ENCODE measurements around the gene PLAC9.

Gene PLAC9

GRCh38 chr10:80154978-80155695 lies 22.6 kb downstream of the PLAC9 start:
- TF ChIP-seq EZH2phosphoT487 (IDR thresholded peaks at IDR 0.05; ENCODE audit: borderline replicate concordance, low read length) = no peak
- no peak for TF ChIP-seq CTCF (IDR thresholded peaks at IDR 0.05; ENCODE audit: low read depth, low read length, poor library complexity, severe bottlenecking)
- no peaks in the 10 kb centered on the region for H3F3A ChIP-seq (ENCODE audit: control insufficient read depth, insufficient read depth)
- H3K27me3 ChIP-seq (ENCODE audit: control insufficient read depth, low read length) = no peaks in the 10 kb centered on the region
- peaks cover 42% of the 10 kb centered on the region for H3K36me3 ChIP-seq (ENCODE audit: control insufficient read depth, low read length)
- no peaks in the 10 kb centered on the region for H3K4me1 ChIP-seq (ENCODE audit: control insufficient read depth, low read length)
- no peaks in the 10 kb centered on the region for H3K9me2 ChIP-seq (replicated peaks; ENCODE audit: control insufficient read depth, low read length)
- H3K79me2 ChIP-seq (ENCODE audit: control insufficient read depth, low read length) = no peaks in the 10 kb centered on the region
- no peak overlapping the region for H3K4me3 ChIP-seq (ENCODE audit: low read length)
- H3K9me3 ChIP-seq (ENCODE audit: control insufficient read depth, insufficient read depth, low read length) = no peaks in the 10 kb centered on the region
- no peaks in the 10 kb centered on the region for H4K20me1 ChIP-seq (ENCODE audit: control insufficient read depth, insufficient read depth, low read depth, low read length)
- no peak overlapping the region for H3K4me2 ChIP-seq (ENCODE audit: low read length)
- no peak overlapping the region for H3K27ac ChIP-seq (ENCODE audit: low read depth, low read length)

GRCh38 chr10:80155696-80156215 lies 23.2 kb downstream of the PLAC9 start:
- Histone ChIP-seq H3K36me3 (ENCODE audit: control insufficient read depth, low read length) (peaks cover 42% of the 10 kb centered on the region), H3K9me3 (ENCODE audit: control insufficient read depth, insufficient read depth, low read length) (no peaks in the 10 kb centered on the region)

GRCh38 chr10:80156216-80156615 lies 23.7 kb downstream of the PLAC9 start:
- H3F3A ChIP-seq (ENCODE audit: control insufficient read depth, insufficient read depth) = no peaks in the 10 kb centered on the region
- no peaks in the 10 kb centered on the region for H3K79me2 ChIP-seq (ENCODE audit: control insufficient read depth, low read length)
- H3K27ac ChIP-seq (ENCODE audit: low read depth, low read length) = no peak overlapping the region
- no peaks in the 10 kb centered on the region for H3K9me3 ChIP-seq (ENCODE audit: control insufficient read depth, insufficient read depth, low read length)
- no peaks in the 10 kb centered on the region for H3K27me3 ChIP-seq (ENCODE audit: control insufficient read depth, low read length)
- no peaks in the 10 kb centered on the region for H3K9me2 ChIP-seq (replicated peaks; ENCODE audit: control insufficient read depth, low read length)
- H4K20me1 ChIP-seq (ENCODE audit: control insufficient read depth, insufficient read depth, low read depth, low read length) = no peaks in the 10 kb centered on the region
- TF ChIP-seq EZH2phosphoT487 (IDR thresholded peaks at IDR 0.05; ENCODE audit: borderline replicate concordance, low read length) (no peak), CTCF (IDR thresholded peaks at IDR 0.05; ENCODE audit: low read depth, low read length, poor library complexity, severe bottlenecking) (no peak)
- no peaks in the 10 kb centered on the region for H3K4me1 ChIP-seq (ENCODE audit: control insufficient read depth, low read length)
- no peak overlapping the region for H3K4me3 ChIP-seq (ENCODE audit: low read length)
- peaks cover 44% of the 10 kb centered on the region for H3K36me3 ChIP-seq (ENCODE audit: control insufficient read depth, low read length)
- no peak overlapping the region for H3K4me2 ChIP-seq (ENCODE audit: low read length)

More at GRCh38 chr10:80155696-80156215, 23.2 kb downstream of the PLAC9 start:
- H3F3A ChIP-seq (ENCODE audit: control insufficient read depth, insufficient read depth) = no peaks in the 10 kb centered on the region
- H4K20me1 ChIP-seq (ENCODE audit: control insufficient read depth, insufficient read depth, low read depth, low read length) = no peaks in the 10 kb centered on the region
- no peaks in the 10 kb centered on the region for H3K9me2 ChIP-seq (replicated peaks; ENCODE audit: control insufficient read depth, low read length)
- TF ChIP-seq EZH2phosphoT487 (IDR thresholded peaks at IDR 0.05; ENCODE audit: borderline replicate concordance, low read length) = no peak
- no peak for TF ChIP-seq CTCF (IDR thresholded peaks at IDR 0.05; ENCODE audit: low read depth, low read length, poor library complexity, severe bottlenecking)
- H3K4me2 ChIP-seq (ENCODE audit: low read length) = no peak overlapping the region
- no peak overlapping the region for H3K4me3 ChIP-seq (ENCODE audit: low read length)
- H3K4me1 ChIP-seq (ENCODE audit: control insufficient read depth, low read length) = no peaks in the 10 kb centered on the region
- H3K27me3 ChIP-seq (ENCODE audit: control insufficient read depth, low read length) = no peaks in the 10 kb centered on the region
- no peak overlapping the region for H3K27ac ChIP-seq (ENCODE audit: low read depth, low read length)
- H3K79me2 ChIP-seq (ENCODE audit: control insufficient read depth, low read length) = no peaks in the 10 kb centered on the region
